H9 (cell line): ENCODE results near the gene JCHAIN. TPM values are rescaled to one million over a fixed set of nuclear protein-coding genes. Genes with fewer than 3 reads are reported as not detected.

Experiments used
- DNase-seq: peaks from one replicate; pipeline ENCODE4 v3.0.0-alpha.2; 2017
- H2AFZ ChIP-seq: one replicate; pipeline ENCODE4 v1.6.1; 2013; ENCODE audit warnings: mild to moderate bottlenecking, low read length, control low read depth, moderate library complexity
- H2AK5ac ChIP-seq: 2 replicates; pipeline ENCODE4 v1.6.1; 2013; ENCODE audit warnings: low read length, control low read depth, mixed read lengths; ENCODE audit not compliant: insufficient read length
- H2BK120ac ChIP-seq: one replicate; pipeline ENCODE4 v1.6.1; 2013; ENCODE audit warnings: low read depth, mild to moderate bottlenecking, low read length, control low read depth, inconsistent platforms; ENCODE audit not compliant: poor library complexity, severe bottlenecking
- H2BK12ac ChIP-seq: 2 replicates; pipeline ENCODE4 v1.6.1; 2013; ENCODE audit warnings: low read length, control low read depth, mixed read lengths, low read depth; ENCODE audit not compliant: insufficient read length
- H2BK15ac ChIP-seq: 2 replicates; pipeline ENCODE4 v1.6.1; 2013; ENCODE audit warnings: low read depth, low read length, control low read depth
- H2BK20ac ChIP-seq: one replicate; pipeline ENCODE4 v1.6.1; 2013; ENCODE audit warnings: low read depth, mild to moderate bottlenecking, low read length, control low read depth, inconsistent platforms; ENCODE audit not compliant: poor library complexity, severe bottlenecking
- H2BK5ac ChIP-seq: 2 replicates; pipeline ENCODE4 v1.6.1; 2013; ENCODE audit warnings: low read length, control low read depth, mixed read lengths; ENCODE audit not compliant: insufficient read length
- H3K14ac ChIP-seq: 2 replicates; pipeline ENCODE4 v1.6.1; 2013; ENCODE audit warnings: low read length, control low read depth; ENCODE audit not compliant: insufficient read depth
- H3K18ac ChIP-seq: 2 replicates; pipeline ENCODE4 v1.6.1; 2013; ENCODE audit warnings: low read depth, mild to moderate bottlenecking, mixed read lengths, low read length, control low read depth; ENCODE audit not compliant: insufficient read length
- H3K23ac ChIP-seq: 2 replicates; pipeline ENCODE4 v1.6.1; 2013; ENCODE audit warnings: low read length, control low read depth, mixed read lengths, low read depth; ENCODE audit not compliant: insufficient read length
- H3K23me2 ChIP-seq: 2 replicates; pipeline ENCODE4 v1.6.1; 2013; ENCODE audit warnings: low read depth, mild to moderate bottlenecking, mixed read lengths, low read length, control low read depth; ENCODE audit not compliant: insufficient read length, poor library complexity, severe bottlenecking
- H3K27ac ChIP-seq: 2 replicates; pipeline ENCODE4 v1.5.1; 2013; ENCODE audit warnings: low read length, control low read depth, mixed read lengths, low read depth; ENCODE audit not compliant: insufficient read length
- H3K27me3 ChIP-seq: 2 replicates; pipeline ENCODE4 v1.6.1; 2013; ENCODE audit warnings: low read length, control low read depth, inconsistent platforms; ENCODE audit not compliant: insufficient read depth
- H3K4ac ChIP-seq: 2 replicates; pipeline ENCODE4 v1.6.1; 2013; ENCODE audit warnings: low read depth, mild to moderate bottlenecking, control low read depth, inconsistent platforms, low read length, moderate library complexity
- H3K4me1 ChIP-seq: 2 replicates; pipeline ENCODE4 v1.6.1; 2013; ENCODE audit warnings: low read length, control low read depth, inconsistent platforms; ENCODE audit not compliant: insufficient read depth
- H3K4me2 ChIP-seq: 2 replicates; pipeline ENCODE4 v1.6.1; 2013; ENCODE audit warnings: low read length, control low read depth, mixed read lengths; ENCODE audit not compliant: insufficient read length, insufficient read depth
- H3K56ac ChIP-seq: 2 replicates; pipeline ENCODE4 v1.6.1; 2013; ENCODE audit warnings: low read depth, mild to moderate bottlenecking, mixed read lengths, low read length, control low read depth; ENCODE audit not compliant: insufficient read length
- H3K79me1 ChIP-seq: 2 replicates; pipeline ENCODE4 v1.6.1; 2013; ENCODE audit warnings: low read depth, mild to moderate bottlenecking, moderate library complexity, low read length, control low read depth, inconsistent platforms; ENCODE audit not compliant: insufficient read depth, poor library complexity, severe bottlenecking
- H3K79me2 ChIP-seq: 2 replicates; pipeline ENCODE4 v1.6.1; 2013; ENCODE audit warnings: low read length, control low read depth, inconsistent platforms; ENCODE audit not compliant: insufficient read depth
- H3K9ac ChIP-seq: 2 replicates; pipeline ENCODE4 v1.6.1; 2013; ENCODE audit warnings: low read length, control low read depth, mixed read lengths; ENCODE audit not compliant: insufficient read length; ENCODE audit errors: extremely low read depth
- H3K9me3 ChIP-seq: one replicate; pipeline ENCODE4 v1.6.1; 2013; ENCODE audit warnings: low read depth, low read length, inconsistent platforms; ENCODE audit not compliant: control insufficient read depth
- H3T11ph ChIP-seq: one replicate; pipeline ENCODE4 v1.6.1; 2013; ENCODE audit warnings: mild to moderate bottlenecking, low read length, control low read depth, inconsistent platforms
- H4K20me1 ChIP-seq: one replicate; pipeline ENCODE4 v1.6.1; 2013; ENCODE audit not compliant: control insufficient read depth, insufficient read length, insufficient read depth
- H4K5ac ChIP-seq: 2 replicates; pipeline ENCODE4 v1.6.1; 2013; ENCODE audit warnings: low read depth, mild to moderate bottlenecking, mixed read lengths, low read length, control low read depth; ENCODE audit not compliant: insufficient read length
- H4K8ac ChIP-seq: replicated peaks from 2 replicates; pipeline ENCODE4 v1.6.1; 2013; ENCODE audit warnings: low read length, control low read depth, mixed read lengths, low read depth; ENCODE audit not compliant: insufficient read length
- H4K91ac ChIP-seq: 2 replicates; pipeline ENCODE4 v1.6.1; 2013; ENCODE audit warnings: low read depth, mild to moderate bottlenecking, moderate library complexity, mixed read lengths, low read length, control low read depth; ENCODE audit not compliant: insufficient read length
- H3K27ac Mint-ChIP-seq, 3 experiments: 2 replicates in 2 of 3; 3 replicates in 1 of 3; pipeline ENCODE4 v1.8.0; 2020 to 2021; ENCODE audit warnings: mixed read lengths in 3 of 3, mild to moderate bottlenecking in 1 of 3, moderate library complexity in 1 of 3
- H3K27me3 Mint-ChIP-seq: 2 replicates; pipeline ENCODE4 v1.8.0; 2021; ENCODE audit warnings: low read depth, mild to moderate bottlenecking, moderate library complexity, mixed read lengths
- H3K36me3 Mint-ChIP-seq, 3 experiments: 2 replicates in 2 of 3; 3 replicates in 1 of 3; pipeline ENCODE4 v1.8.0; 2020 to 2021; ENCODE audit warnings: low read depth in 3 of 3, mixed read lengths in 3 of 3; ENCODE audit not compliant: insufficient read depth in 1 of 3
- H3K4me1 Mint-ChIP-seq, 2 experiments: 2 replicates each; pipeline ENCODE4 v1.8.0; 2020; ENCODE audit warnings: mixed read lengths in 2 of 2
- H3K4me3 Mint-ChIP-seq, 2 experiments: 2 replicates in 1 of 2; 3 replicates in 1 of 2; pipeline ENCODE4 v1.8.0; 2020 to 2021; ENCODE audit warnings: mild to moderate bottlenecking in 2 of 2, mixed read lengths in 2 of 2, moderate library complexity in 1 of 2
- H3K9me3 Mint-ChIP-seq, 2 experiments: 2 replicates in 1 of 2; 3 replicates in 1 of 2; pipeline ENCODE4 v1.8.0; 2020; ENCODE audit warnings: mild to moderate bottlenecking in 2 of 2, mixed read lengths in 2 of 2, moderate library complexity in 1 of 2
- WGBS: extraction: QIAGEN DNeasy Blood & Tissue Kit; methylation state at CpG from one replicate; pipeline ENCODE4 v1.1.7; 2013; ENCODE audit warnings: missing lambda C conversion rate, low lambda C conversion rate, mixed read lengths; ENCODE audit not compliant: insufficient read length; ENCODE audit errors: extremely low coverage; 5-methylcytosine and 5-hydroxymethylcytosine counted together
- total RNA-seq: library from RNA; stranded (reverse); gene quantifications from 2 replicates; pipeline ENCODE4 v1.2.1, GENCODE V29; 2021
- TF ChIP-seq, protein P1 (sequence below): fragments of 200-600 bp; sonication (generic); conservative IDR thresholded peaks from 3 replicates; pipeline ENCODE4 v1.8.0; 2021; ENCODE audit warnings: antibody characterized with exemption, mild to moderate bottlenecking

JCHAIN gene
- total RNA-seq, 1 experiment from 2014 or later, result not detected

GRCh38 chr4:70704215-70704930 lies 38.1 kb upstream of the JCHAIN start:
- H4K5ac ChIP-seq, result no peak overlapping the region
- H2BK120ac ChIP-seq, result no peak overlapping the region
- H2AFZ ChIP-seq, result peak overlapping the region; percentile 5
- Mint-ChIP-seq H3K4me1 (peaks cover 18% of the 10 kb centered on the region in 2 experiments), H3K27ac (peak overlapping the region; percentile 92 to 97 (median 93)), H3K36me3 (no peaks in the 10 kb centered on the region; a peak in 1 of 7 replicates), H3K4me3 (peak overlapping the region; percentile 86 to 93), H3K27me3 (no peaks in the 10 kb centered on the region), H3K9me3 (no peaks in the 10 kb centered on the region)
- H2BK15ac ChIP-seq, result no peak overlapping the region
- no peak overlapping the region for H2BK5ac ChIP-seq
- H3K4ac ChIP-seq, result no peak overlapping the region
- H3K79me2 ChIP-seq, result no peaks in the 10 kb centered on the region
- H4K20me1 ChIP-seq, result no peaks in the 10 kb centered on the region
- no peaks in the 10 kb centered on the region for H3K79me1 ChIP-seq
- peak overlapping the region; percentile 32 for H3K27ac ChIP-seq
- peak; percentile 89 for DNase-seq
- peak overlapping the region; percentile 70 for H3K4me2 ChIP-seq
- H3K56ac ChIP-seq, result no peak overlapping the region
- peak overlapping the region; percentile 64 for H3K9ac ChIP-seq
- H4K8ac ChIP-seq, result no peak overlapping the region
- H3K27me3 ChIP-seq, result no peaks in the 10 kb centered on the region
- H3K4me1 ChIP-seq, result no peaks in the 10 kb centered on the region; the same call in 1 of the 2 replicates
- H2BK20ac ChIP-seq, result no peak overlapping the region
- H3K18ac ChIP-seq, result no peak overlapping the region
- TF ChIP-seq, protein P1, sequence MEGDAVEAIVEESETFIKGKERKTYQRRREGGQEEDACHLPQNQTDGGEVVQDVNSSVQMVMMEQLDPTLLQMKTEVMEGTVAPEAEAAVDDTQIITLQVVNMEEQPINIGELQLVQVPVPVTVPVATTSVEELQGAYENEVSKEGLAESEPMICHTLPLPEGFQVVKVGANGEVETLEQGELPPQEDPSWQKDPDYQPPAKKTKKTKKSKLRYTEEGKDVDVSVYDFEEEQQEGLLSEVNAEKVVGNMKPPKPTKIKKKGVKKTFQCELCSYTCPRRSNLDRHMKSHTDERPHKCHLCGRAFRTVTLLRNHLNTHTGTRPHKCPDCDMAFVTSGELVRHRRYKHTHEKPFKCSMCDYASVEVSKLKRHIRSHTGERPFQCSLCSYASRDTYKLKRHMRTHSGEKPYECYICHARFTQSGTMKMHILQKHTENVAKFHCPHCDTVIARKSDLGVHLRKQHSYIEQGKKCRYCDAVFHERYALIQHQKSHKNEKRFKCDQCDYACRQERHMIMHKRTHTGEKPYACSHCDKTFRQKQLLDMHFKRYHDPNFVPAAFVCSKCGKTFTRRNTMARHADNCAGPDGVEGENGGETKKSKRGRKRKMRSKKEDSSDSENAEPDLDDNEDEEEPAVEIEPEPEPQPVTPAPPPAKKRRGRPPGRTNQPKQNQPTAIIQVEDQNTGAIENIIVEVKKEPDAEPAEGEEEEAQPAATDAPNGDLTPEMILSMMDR, result peak; percentile 48; the same call in 2 of the 3 replicates
- no peak overlapping the region for H3T11ph ChIP-seq
- H3K14ac ChIP-seq, result 0 out of 2 replicates have a peak overlapping the region, but pooled peaks have one; percentile 62
- no CpG with 5 or more reads among the region's 58 CpGs for WGBS
- H2BK12ac ChIP-seq, result no peak overlapping the region
- H3K23me2 ChIP-seq, result no peaks in the 10 kb centered on the region
- H4K91ac ChIP-seq, result no peak overlapping the region
- no peak overlapping the region for H2AK5ac ChIP-seq
- no peak overlapping the region for H3K23ac ChIP-seq
- H3K9me3 ChIP-seq, result no peaks in the 10 kb centered on the region
